B cell (primary cell): ENCODE results near the gene PAQR6. TPM values are rescaled to one million over a fixed set of nuclear protein-coding genes. Genes with fewer than 3 reads are reported as not detected.

Experiments
- ATAC-seq: fragments of 200-7000 bp; cut with Tn5 transposase; one replicate; pipeline ENCODE4 v1.10.0; 2021; ENCODE audit warnings: low read depth, mild to moderate bottlenecking, moderate number of reproducible peaks, moderate library complexity
- CTCF ChIA-PET: fragments of 350-600 bp; sonication (Branson Sonifier 250); formaldehyde crosslinking; loops from one replicate; lab custom pipeline; 2021; ENCODE audit warnings: antibody characterized with exemption, inconsistent platforms; lab: Charles Lee
- POLR2A ChIA-PET: fragments of 350-600 bp; sonication (Branson Sonifier 250); formaldehyde crosslinking; loops from one replicate; lab custom pipeline; 2021; ENCODE audit warnings: antibody characterized with exemption; lab: Charles Lee
- DNase-seq: peaks from one replicate; pipeline ENCODE4 v3.0.0; 2013
- H2AFZ ChIP-seq: 2 replicates; pipeline ENCODE4 v1.6.1; 2012; ENCODE audit warnings: mild to moderate bottlenecking, low read depth, low read length; ENCODE audit not compliant: insufficient read depth, poor library complexity, severe bottlenecking
- H3K27ac ChIP-seq, 2 donors: 1 replicate in 1 of 2; 2 replicates in 1 of 2; pipeline ENCODE4 v1.5.1; 2012 to 2013; ENCODE audit warnings: low read length in 2 of 2, mild to moderate bottlenecking in 2 of 2, moderate library complexity in 1 of 2
- H3K27me3 ChIP-seq, 4 experiments: fragments of 200-600 bp in 1 of 4; sonication (generic) in 1 of 4; replicated peaks in 1 of 4; 1 replicate in 2 of 4; 2 replicates in 2 of 4; pipeline versions ENCODE4 v1.6.1 to v1.7.0; 2013 to 2016; ENCODE audit warnings: low read length in 3 of 4, mild to moderate bottlenecking in 2 of 4, mixed read lengths in 1 of 4, moderate library complexity in 1 of 4; ENCODE audit not compliant: insufficient read depth in 4 of 4, control insufficient read depth in 3 of 4; ENCODE audit errors: control extremely low read depth in 1 of 4
- H3K36me3 ChIP-seq, 2 experiments: replicated peaks in 1 of 2; 1 replicate in 1 of 2; 2 replicates in 1 of 2; pipeline versions ENCODE4 v1.6.1 to v1.7.1; 2013; ENCODE audit warnings: low read length in 1 of 2; ENCODE audit not compliant: insufficient read depth in 2 of 2, control insufficient read depth in 1 of 2; ENCODE audit errors: control extremely low read depth in 1 of 2, extremely low read depth in 1 of 2
- H3K4me1 ChIP-seq, 2 donors: fragments of 200-600 bp in 1 of 2; sonication (generic) in 1 of 2; 1 replicate in 1 of 2; 2 replicates in 1 of 2; pipeline versions ENCODE4 v1.5.1 to v1.6.1; 2013 to 2017; ENCODE audit warnings: low read length in 2 of 2; ENCODE audit not compliant: control insufficient read depth in 2 of 2, insufficient read depth in 2 of 2
- H3K4me2 ChIP-seq: replicated peaks from 2 replicates; pipeline ENCODE3; 2012; ENCODE audit warnings: mild to moderate bottlenecking, low read depth, low read length; ENCODE audit not compliant: poor library complexity, severe bottlenecking
- H3K4me3 ChIP-seq, 5 experiments: fragments of 200-600 bp in 1 of 5; sonication (generic) in 1 of 5; 1 replicate in 3 of 5; 2 replicates in 2 of 5; pipeline versions ENCODE4 v1.5.1 to v1.7.0; 2011 to 2016; ENCODE audit warnings: low read length in 4 of 5, mild to moderate bottlenecking in 4 of 5, low read depth in 2 of 5, control low read depth in 1 of 5, moderate library complexity in 1 of 5; ENCODE audit not compliant: insufficient read depth in 1 of 5; ENCODE audit errors: control extremely low read depth in 1 of 5, extremely low read depth in 1 of 5
- H3K79me2 ChIP-seq: fragments of 200-600 bp; sonication (generic); one replicate; pipeline ENCODE4 v1.6.0; 2016; ENCODE audit warnings: low read length; ENCODE audit not compliant: control insufficient read depth, insufficient read depth
- H3K9ac ChIP-seq: fragments of 200-600 bp; sonication (generic); 2 replicates; pipeline ENCODE4 v1.6.1; 2017; ENCODE audit warnings: mild to moderate bottlenecking, low read length, moderate library complexity
- H3K9me3 ChIP-seq, 3 donors: one replicate each; pipeline versions ENCODE4 v1.6.1 to v1.7.1; 2013; ENCODE audit warnings: low read length in 2 of 3; ENCODE audit not compliant: control insufficient read depth in 2 of 3, insufficient read depth in 1 of 3; ENCODE audit errors: control extremely low read depth in 1 of 3
- H4K20me1 ChIP-seq: 2 replicates; pipeline ENCODE4 v1.6.0; 2012; ENCODE audit warnings: mild to moderate bottlenecking, low read length; ENCODE audit not compliant: insufficient read depth, control insufficient read depth, poor library complexity, severe bottlenecking
- H3K27ac Mint-ChIP-seq: one replicate; pipeline ENCODE4 v1.8.0; 2021; ENCODE audit warnings: mixed read lengths
- H3K27me3 Mint-ChIP-seq: one replicate; pipeline ENCODE4 v1.8.0; 2021; ENCODE audit warnings: mixed read lengths
- H3K4me1 Mint-ChIP-seq: one replicate; pipeline ENCODE4 v1.8.0; 2021; ENCODE audit warnings: mixed read lengths
- H3K4me3 Mint-ChIP-seq: one replicate; pipeline ENCODE4 v1.8.0; 2021; ENCODE audit warnings: mixed read lengths
- H3K9me3 Mint-ChIP-seq: one replicate; pipeline ENCODE4 v1.8.0; 2022; ENCODE audit warnings: mixed read lengths; ENCODE audit not compliant: insufficient read depth
- EZH2 ChIP-seq: IDR thresholded peaks from 2 replicates; pipeline ENCODE4 v1.6.1; 2012; ENCODE audit warnings: borderline replicate concordance, low read depth, mild to moderate bottlenecking, moderate library complexity, low read length; ENCODE audit not compliant: insufficient read depth, poor library complexity, severe bottlenecking
- WGBS: methylation state at CpG from one replicate; pipeline ENCODE4 v1.1.5; 2013; ENCODE audit warnings: missing lambda C conversion rate; ENCODE audit not compliant: insufficient coverage; 5-methylcytosine and 5-hydroxymethylcytosine counted together
- intact Hi-C: fragments of 100-400 bp; cut with micrococcal nuclease; formaldehyde crosslinking; loops from one replicate; pipeline ENCODE4 v1.10.0; 2022
- polyA plus RNA-seq: library from polyadenylated mRNA; depleted of rRNA; stranded (reverse); fragments of >200 nt; gene quantifications from 2 replicates; pipeline ENCODE4 v1.2.3, GENCODE V29; 2012
- total RNA-seq, 2 donors: library from RNA; stranded (reverse); fragments of 120-200 nt in 1 of 2; gene quantifications; 1 replicate in 1 of 2; 2 replicates in 1 of 2; pipeline versions ENCODE4 v1.2.3 to v1.2.4, GENCODE V29; 2013 to 2022
- TF ChIP-seq, protein P1 (sequence below): fragments of 200-600 bp; IDR thresholded peaks from one replicate; pipeline ENCODE4 v1.8.0; 2022; ENCODE audit warnings: antibody characterized with exemption, mild to moderate bottlenecking

Gene PAQR6
- total and polyA plus RNA-seq, 2 donors (not counting 1 experiment from before 2014, with no cell fraction given): 1.3 to 1.8 TPM

DNA sequence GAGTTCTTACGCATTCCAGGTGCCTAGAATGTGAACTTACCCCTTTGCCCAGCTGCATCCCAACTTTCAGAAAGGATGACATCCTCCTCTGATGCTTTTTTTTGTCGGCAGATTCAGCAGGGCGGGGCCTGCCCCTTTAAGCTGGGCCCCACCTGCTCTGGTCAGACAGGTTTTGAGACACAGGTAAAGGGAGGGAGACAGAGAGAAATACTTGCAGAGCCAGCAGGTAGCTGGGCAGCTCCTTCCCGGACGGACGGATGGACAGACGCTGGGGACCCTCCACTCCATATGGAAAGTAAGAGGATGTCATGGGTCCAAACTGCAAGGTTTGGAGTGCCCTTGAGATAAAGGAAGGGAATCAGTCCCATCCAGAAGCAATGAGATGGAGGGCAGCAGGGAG lies 36.3 kb upstream of the PAQR6 start, which contains the start of gene TMEM79:
TSS of gene TMEM79 (plus strand) at position 214 of the 400 bp plus-strand sequence. CDS start 902 bp downstream, outside the sequence.
- DNase-seq: no peak
- Mint-ChIP-seq H3K4me3 (peak within 1 kb of the TSS; percentile 98), H3K9me3 (no peaks in the 10 kb centered on the region), H3K27ac (peak within 1 kb of the TSS; percentile 98), H3K27me3 (no peaks in the 10 kb centered on the region), H3K4me1 (peaks cover 39% of the 10 kb centered on the region)
- TF ChIP-seq, protein P1, sequence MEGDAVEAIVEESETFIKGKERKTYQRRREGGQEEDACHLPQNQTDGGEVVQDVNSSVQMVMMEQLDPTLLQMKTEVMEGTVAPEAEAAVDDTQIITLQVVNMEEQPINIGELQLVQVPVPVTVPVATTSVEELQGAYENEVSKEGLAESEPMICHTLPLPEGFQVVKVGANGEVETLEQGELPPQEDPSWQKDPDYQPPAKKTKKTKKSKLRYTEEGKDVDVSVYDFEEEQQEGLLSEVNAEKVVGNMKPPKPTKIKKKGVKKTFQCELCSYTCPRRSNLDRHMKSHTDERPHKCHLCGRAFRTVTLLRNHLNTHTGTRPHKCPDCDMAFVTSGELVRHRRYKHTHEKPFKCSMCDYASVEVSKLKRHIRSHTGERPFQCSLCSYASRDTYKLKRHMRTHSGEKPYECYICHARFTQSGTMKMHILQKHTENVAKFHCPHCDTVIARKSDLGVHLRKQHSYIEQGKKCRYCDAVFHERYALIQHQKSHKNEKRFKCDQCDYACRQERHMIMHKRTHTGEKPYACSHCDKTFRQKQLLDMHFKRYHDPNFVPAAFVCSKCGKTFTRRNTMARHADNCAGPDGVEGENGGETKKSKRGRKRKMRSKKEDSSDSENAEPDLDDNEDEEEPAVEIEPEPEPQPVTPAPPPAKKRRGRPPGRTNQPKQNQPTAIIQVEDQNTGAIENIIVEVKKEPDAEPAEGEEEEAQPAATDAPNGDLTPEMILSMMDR: no peak
- no peak for TF ChIP-seq EZH2
- ChIA-PET POLR2A (interaction anchor here (1.1 kb wide), 1 partner anchor 10 kb away, joined by 3 read pairs; no protein-coding TSS in a partner anchor), CTCF (interaction anchor here (1.9 kb wide), 1 partner anchor 59 kb away, joined by 6 read pairs; no protein-coding TSS in a partner anchor)
- Histone ChIP-seq H4K20me1 (peaks cover 17% of the 10 kb centered on the region), H3K4me2 (peak within 1 kb of the TSS; percentile 80), H3K27me3 (no peaks in the 10 kb centered on the region), H3K36me3 (peaks cover 0 to 6% of the 10 kb centered on the region in 2 experiments), H3K79me2 (peaks cover 52% of the 10 kb centered on the region), H3K4me3 (peak within 1 kb of the TSS; percentile 74 to 99 (median 86)), H2AFZ (peak within 1 kb of the TSS; percentile 86), H3K9me3 (no peaks in the 10 kb centered on the region), H3K9ac (peak within 1 kb of the TSS; percentile 91), H3K27ac (peak within 1 kb of the TSS; percentile 56 to 89), H3K4me1 (peaks cover 20 to 28% of the 10 kb centered on the region in 2 donors)
- intact Hi-C loops: loop anchor here (5.0 kb wide), 1 partner anchor 1957 kb away; the partner anchor contains the start of gene ATP8B2
- no peak for ATAC-seq
- 95% methylated on average over 4 of the region's 7 CpGs for WGBS

DNA sequence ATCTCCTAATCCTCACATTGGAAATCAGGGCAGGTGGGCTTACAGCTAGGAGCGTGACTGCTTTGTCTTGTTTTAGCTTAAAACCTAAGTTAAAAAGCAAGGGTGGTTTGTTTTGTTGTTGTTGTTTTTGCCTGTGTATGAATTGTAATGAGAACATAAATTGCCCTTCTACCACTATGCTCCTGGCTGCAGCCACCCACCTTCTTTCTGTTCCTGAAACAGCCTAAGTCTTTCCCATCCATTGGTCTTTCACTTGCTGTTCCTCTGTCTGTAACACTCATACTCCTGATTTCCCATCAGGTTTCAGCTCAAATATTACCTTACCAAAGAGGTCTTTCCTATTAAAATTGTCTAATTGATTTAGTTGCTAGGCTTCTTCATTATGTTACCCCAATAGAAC lies 35.7 kb upstream of the PAQR6 start:
- H3K4me3 Mint-ChIP-seq: peak overlapping the region; percentile 98
- 100% methylated on average over 1 of the region's 1 CpG for WGBS
- peak overlapping the region in 1 of 2 donors; percentile 89 for H3K27ac ChIP-seq

More for the DNA sequence above, 35.7 kb upstream of the PAQR6 start:
- Mint-ChIP-seq H3K9me3 (no peaks in the 10 kb centered on the region), H3K27me3 (no peaks in the 10 kb centered on the region), H3K4me1 (peaks cover 39% of the 10 kb centered on the region), H3K27ac (peak overlapping the region; percentile 98)
- H2AFZ ChIP-seq: peak overlapping the region; percentile 86
- ATAC-seq (no peak), DNase-seq (no peak)
- CTCF ChIA-PET: interaction anchor here (0.9 to 1.9 kb wide), 6 partner anchors 58 to 230 kb away, joined by 3 to 6 read pairs (median 4); partner anchors contain the start of genes PMF1 and UBQLN4
- H3K36me3 ChIP-seq: peaks cover 0 to 12% of the 10 kb centered on the region in 2 experiments
- peaks cover 21% of the 10 kb centered on the region for H4K20me1 ChIP-seq
- H3K27me3 ChIP-seq: no peaks in the 10 kb centered on the region
- intact Hi-C loops: loop anchor here (5.0 kb wide), 1 partner anchor 1956 kb away; the partner anchor contains the start of gene ATP8B2
- peak overlapping the region; percentile 80 for H3K4me2 ChIP-seq
- H3K79me2 ChIP-seq: peaks cover 57% of the 10 kb centered on the region
- H3K4me3 ChIP-seq: peak overlapping the region; percentile 74 to 99 (median 86)
- POLR2A ChIA-PET: interaction anchor here (1.1 to 2.8 kb wide), 2 partner anchors 11 to 71 kb away, joined by 3 to 9 read pairs; partner anchors contain the start of gene PMF1
- H3K9ac ChIP-seq: peak overlapping the region; percentile 91
- peaks cover 20 to 28% of the 10 kb centered on the region in 2 donors for H3K4me1 ChIP-seq
- H3K9me3 ChIP-seq: no peaks in the 10 kb centered on the region
- TF ChIP-seq, protein P1: no peak
- TF ChIP-seq EZH2: no peak
